H1 (cell line): ENCODE data around the gene SLC37A3. TPM values are rescaled to one million over a fixed set of nuclear protein-coding genes. Genes with fewer than 3 reads are reported as not detected.

Experiments used
- CTCF ChIA-PET: fragments of 300-600 bp; sonication (Branson Sonifier 250); formaldehyde crosslinking; loops from one replicate; lab custom pipeline; 2021; ENCODE audit not compliant: partially characterized antibody; lab: Charles Lee
- POLR2A ChIA-PET: fragments of 300-600 bp; sonication (Branson Sonifier 250); formaldehyde crosslinking; loops from one replicate; lab custom pipeline; 2021; ENCODE audit warnings: inconsistent platforms; ENCODE audit not compliant: partially characterized antibody; lab: Charles Lee
- DNase-seq, 2 experiments: peaks; one replicate each; pipeline versions ENCODE4 v3.0.0 to v3.0.0-alpha.2; 2010 to 2022; ENCODE audit warnings: low spot score in 2 of 2, low read depth in 1 of 2, mixed read lengths in 1 of 2
- FAIRE-seq: peaks from 2 replicates; lab custom pipeline; 2011; peaks lifted over from hg19 to GRCh38; lab: Jason Lieb, UNC
- H2AFZ ChIP-seq: 2 replicates; pipeline ENCODE4 v1.8.1; 2012; ENCODE audit warnings: low read length, inconsistent platforms
- H2AK5ac ChIP-seq: 2 replicates; pipeline ENCODE4 v1.6.1; 2013; ENCODE audit warnings: low read depth, low read length
- H2BK120ac ChIP-seq: replicated peaks from 2 replicates; pipeline ENCODE3; 2013; ENCODE audit warnings: low read depth, low read length, inconsistent platforms
- H2BK12ac ChIP-seq: 2 replicates; pipeline ENCODE4 v1.6.1; 2013; ENCODE audit warnings: low read depth, low read length
- H2BK15ac ChIP-seq: 2 replicates; pipeline ENCODE4 v1.6.1; 2013; ENCODE audit warnings: low read length
- H2BK20ac ChIP-seq: 2 replicates; pipeline ENCODE4 v1.6.1; 2013; ENCODE audit warnings: low read length
- H2BK5ac ChIP-seq: 2 replicates; pipeline ENCODE4 v1.6.1; 2013; ENCODE audit warnings: low read depth, low read length
- H3K14ac ChIP-seq: 2 replicates; pipeline ENCODE4 v1.6.1; 2013; ENCODE audit warnings: inconsistent platforms; ENCODE audit not compliant: insufficient read length
- H3K18ac ChIP-seq: 2 replicates; pipeline ENCODE4 v1.6.1; 2013; ENCODE audit warnings: low read length; ENCODE audit errors: extremely low read depth
- H3K23ac ChIP-seq: 2 replicates; pipeline ENCODE4 v1.6.1; 2013; ENCODE audit warnings: inconsistent platforms; ENCODE audit not compliant: insufficient read length
- H3K23me2 ChIP-seq: 2 replicates; pipeline ENCODE4 v1.6.1; 2013; ENCODE audit warnings: low read depth, low read length
- H3K27ac ChIP-seq: 2 replicates; pipeline ENCODE4 v1.6.1; 2011; ENCODE audit warnings: low read depth, low read length, inconsistent platforms
- H3K27me3 ChIP-seq, 4 experiments: replicated peaks in 1 of 4; 1 replicate in 1 of 4; 2 replicates in 3 of 4; pipeline versions ENCODE4 v1.6.1 to v1.8.1; 2011 to 2013; ENCODE audit warnings: low read length in 3 of 4, mild to moderate bottlenecking in 3 of 4, inconsistent platforms in 2 of 4, mixed read lengths in 2 of 4, moderate library complexity in 1 of 4; ENCODE audit not compliant: control insufficient read depth in 3 of 4, insufficient read depth in 3 of 4; ENCODE audit errors: extremely low read depth in 1 of 4
- H3K36me3 ChIP-seq, 4 experiments: 2 replicates each; pipeline versions ENCODE4 v1.6.1 to v1.8.1; 2011 to 2013; ENCODE audit warnings: mild to moderate bottlenecking in 4 of 4, low read length in 3 of 4, moderate library complexity in 2 of 4, control low read depth in 1 of 4, inconsistent platforms in 1 of 4; ENCODE audit not compliant: insufficient read depth in 4 of 4, control insufficient read depth in 2 of 4
- H3K4ac ChIP-seq: replicated peaks from 2 replicates; pipeline ENCODE3; 2013; ENCODE audit warnings: low read length, low read depth, mixed read lengths, inconsistent platforms; ENCODE audit not compliant: insufficient read length
- H3K4me1 ChIP-seq, 4 experiments: replicated peaks in 1 of 4; 1 replicate in 1 of 4; 2 replicates in 3 of 4; pipeline versions ENCODE4 v1.6.1 to v1.8.1; 2011 to 2013; ENCODE audit warnings: low read length in 3 of 4, inconsistent platforms in 2 of 4, mixed read lengths in 1 of 4; ENCODE audit not compliant: insufficient read depth in 4 of 4, control insufficient read depth in 3 of 4
- H3K4me2 ChIP-seq, 2 experiments: 2 replicates each; pipeline versions ENCODE4 v1.6.1 to v1.8.1; 2011 to 2013; ENCODE audit warnings: low read depth in 2 of 2, low read length in 2 of 2, control low read depth in 1 of 2, inconsistent platforms in 1 of 2, mild to moderate bottlenecking in 1 of 2; ENCODE audit not compliant: insufficient read depth in 1 of 2
- H3K4me3 ChIP-seq, 4 experiments: fragments of 200-600, 300-600 bp in 1 of 4; sonication (generic), shearing (Covaris generic), sonication (Bioruptor Twin) in 1 of 4; 2 replicates each; pipeline versions ENCODE4 v1.5.1 to v1.8.1; 2011 to 2016; ENCODE audit warnings: low read length in 4 of 4, low read depth in 3 of 4, control low read depth in 2 of 4, inconsistent platforms in 2 of 4, mild to moderate bottlenecking in 2 of 4, mixed read lengths in 1 of 4, moderate library complexity in 1 of 4; ENCODE audit not compliant: insufficient read depth in 2 of 4; ENCODE audit errors: extremely low read depth in 1 of 4
- H3K56ac ChIP-seq: replicated peaks from 2 replicates; pipeline ENCODE3; 2013; ENCODE audit warnings: low read depth, mild to moderate bottlenecking, mixed read lengths, low read length, inconsistent platforms; ENCODE audit not compliant: insufficient read length
- H3K79me1 ChIP-seq: 2 replicates; pipeline ENCODE4 v1.6.1; 2013; ENCODE audit warnings: low read depth, low read length, control low read depth
- H3K79me2 ChIP-seq, 2 experiments: 2 replicates each; pipeline versions ENCODE4 v1.6.1 to v1.8.1; 2012 to 2013; ENCODE audit warnings: low read length in 2 of 2, mild to moderate bottlenecking in 2 of 2, inconsistent platforms in 1 of 2; ENCODE audit not compliant: insufficient read depth in 2 of 2, control insufficient read depth in 1 of 2
- H3K9ac ChIP-seq, 4 experiments: replicated peaks in 1 of 4; 1 replicate in 1 of 4; 2 replicates in 3 of 4; pipeline versions ENCODE4 v1.6.1 to v1.8.1; 2011 to 2013; ENCODE audit warnings: low read depth in 3 of 4, low read length in 3 of 4, control low read depth in 2 of 4, mild to moderate bottlenecking in 2 of 4, moderate library complexity in 2 of 4, inconsistent platforms in 1 of 4; ENCODE audit errors: extremely low read depth in 1 of 4
- H3K9me3 ChIP-seq, 2 experiments: 2 replicates each; pipeline versions ENCODE4 v1.6.1 to v1.8.1; 2012 to 2013; ENCODE audit warnings: mild to moderate bottlenecking in 2 of 2, moderate library complexity in 2 of 2, control low read depth in 1 of 2, inconsistent platforms in 1 of 2, low read depth in 1 of 2, low read length in 1 of 2, mixed read lengths in 1 of 2; ENCODE audit not compliant: insufficient read depth in 2 of 2
- H4K20me1 ChIP-seq, 2 experiments: replicated peaks in 1 of 2; 2 replicates each; pipeline versions ENCODE3 to v1.8.1; 2011 to 2013; ENCODE audit warnings: inconsistent platforms in 2 of 2, low read length in 2 of 2, mild to moderate bottlenecking in 1 of 2; ENCODE audit not compliant: insufficient read depth in 2 of 2, control insufficient read depth in 1 of 2
- H4K5ac ChIP-seq: 2 replicates; pipeline ENCODE4 v1.6.1; 2013; ENCODE audit warnings: low read length, low read depth, mixed read lengths, inconsistent platforms; ENCODE audit not compliant: insufficient read length
- H4K8ac ChIP-seq: 2 replicates; pipeline ENCODE4 v1.8.0; 2013; ENCODE audit warnings: mild to moderate bottlenecking, moderate library complexity, low read length, inconsistent platforms; ENCODE audit not compliant: insufficient read depth; ENCODE audit errors: extremely low read depth
- H4K91ac ChIP-seq: replicated peaks from 2 replicates; pipeline ENCODE3; 2013; ENCODE audit warnings: low read length, mixed read lengths, inconsistent platforms; ENCODE audit not compliant: insufficient read length
- WGBS, 2 experiments: shearing (Covaris generic) in 1 of 2; methylation state at CpG; one replicate each; pipeline versions ENCODE4 v1.1.6 to v1.1.7; 2013 to 2015; ENCODE audit warnings: low lambda C conversion rate in 2 of 2, mixed read lengths in 2 of 2, inconsistent platforms in 1 of 2, low coverage in 1 of 2, missing lambda C conversion rate in 1 of 2; ENCODE audit not compliant: insufficient replicate concordance in 2 of 2, insufficient coverage in 1 of 2, insufficient read length in 1 of 2; ENCODE audit errors: extremely low coverage in 1 of 2, missing lambda C conversion rate in 1 of 2; 5-methylcytosine and 5-hydroxymethylcytosine counted together
- polyA plus RNA-seq, 7 experiments: library from polyadenylated mRNA; depleted of rRNA in 3 of 7; stranded (reverse) in 5 of 7; unstranded in 2 of 7; fragments of >200 nt in 5 of 7; fragments of 200-250 nt in 2 of 7; gene quantifications; 1 replicate in 5 of 7; 2 replicates in 1 of 7; 4 replicates in 1 of 7; pipeline versions ENCODE4 v1.2.1 to v1.2.3, GENCODE V29; 2011 to 2013; ENCODE audit warnings: missing spikeins in 2 of 7, mixed read lengths in 2 of 7
- total RNA-seq: library from RNA; stranded (reverse); fragmentation: NEBNext Ultra II Directional; extraction: Animal tissue kit (Norgen Biotek cat#: 25700); gene quantifications from 2 replicates; pipeline ENCODE4 v1.2.1, GENCODE V29; 2021

Gene SLC37A3
- total and polyA plus RNA-seq, 2 of the 8 experiments (the other 6 are each of a cell fraction or from before 2014, with no cell fraction given), result 58.2 to 71.0 TPM

GRCh38 chr7:140300243-140301136 is 97.8 kb downstream of the SLC37A3 start:
- H4K20me1 ChIP-seq, result no peaks in the 10 kb centered on the region
- H3K4me1 ChIP-seq, result no peaks in the 10 kb centered on the region
- H4K91ac ChIP-seq, result no peak overlapping the region
- H3K27me3 ChIP-seq, result no peaks in the 10 kb centered on the region
- H3K4ac ChIP-seq, result no peak overlapping the region
- H3K56ac ChIP-seq, result no peak overlapping the region
- H3K23me2 ChIP-seq, result no peaks in the 10 kb centered on the region
- no peak overlapping the region for H3K18ac ChIP-seq
- H2AFZ ChIP-seq, result no peak overlapping the region
- no peak overlapping the region for H2BK5ac ChIP-seq
- H2BK15ac ChIP-seq, result no peak overlapping the region
- H3K9me3 ChIP-seq, result no peaks in the 10 kb centered on the region
- 84% methylated on average over 13 of the region's 13 CpGs; no CpG with 5 or more reads in 1 of the 2 experiments for WGBS, 2 experiments
- FAIRE-seq, result no peak
- no peak overlapping the region for H3K9ac ChIP-seq
- no peak overlapping the region for H3K23ac ChIP-seq
- no peak for DNase-seq
- no peak overlapping the region for H3K4me2 ChIP-seq
- no peak overlapping the region for H4K8ac ChIP-seq
- no peak overlapping the region for H2BK12ac ChIP-seq
- H3K36me3 ChIP-seq, result no peaks in the 10 kb centered on the region
- H3K79me1 ChIP-seq, result no peaks in the 10 kb centered on the region
- no peak overlapping the region for H3K14ac ChIP-seq
- CTCF ChIA-PET, result interaction anchor here (1.9 kb wide), 1 partner anchor 9 kb away, joined by 6 read pairs; no protein-coding TSS in a partner anchor
- H4K5ac ChIP-seq, result no peak overlapping the region
- no peak overlapping the region for H2BK120ac ChIP-seq
- no peak overlapping the region for H3K4me3 ChIP-seq
- no peaks in the 10 kb centered on the region for H3K79me2 ChIP-seq
- POLR2A ChIA-PET, result no interaction called here
- H2AK5ac ChIP-seq, result no peak overlapping the region
- no peak overlapping the region for H3K27ac ChIP-seq
- H2BK20ac ChIP-seq, result no peak overlapping the region
